HepG2 (cell line): ENCODE measurements around the gene GNA14. TPM values are rescaled to one million over a fixed set of nuclear protein-coding genes. Genes with fewer than 3 reads are reported as not detected.

ENCODE experiments used
- ATAC-seq: fragments of 200-7000 bp; cut with Tn5 transposase; 3 replicates; pipeline ENCODE4 v1.9.1; 2020; ENCODE audit warnings: mild to moderate bottlenecking, moderate library complexity
- BruUV-seq: library from RNA; stranded (reverse); fragments of 400-500 nt; replicated peaks from 2 replicates; lab custom pipeline; 2021; lab: Mats Ljungman, UMichigan
- CTCF ChIA-PET: fragments of 300-600 bp; formaldehyde crosslinking; extraction: SDS; loops from one replicate; lab custom pipeline; 2021; ENCODE audit warnings: low total read pairs, inconsistent platforms, low intra/inter-chr PET ratio; lab: Yijun Ruan, JAX
- POLR2A ChIA-PET: fragments of 350-600 bp; sonication (Branson Sonifier 250); formaldehyde crosslinking; loops from one replicate; lab custom pipeline; 2020; ENCODE audit warnings: antibody characterized with exemption, inconsistent platforms; lab: Yijun Ruan, JAX
- DNase-seq: peaks from one replicate; pipeline ENCODE4 v3.0.0-alpha.2; 2015; ENCODE audit warnings: low spot score
- FAIRE-seq: peaks from 3 replicates; lab custom pipeline; 2011; peaks lifted over from hg19 to GRCh38; lab: Jason Lieb, UNC
- H2AFZ ChIP-seq: one replicate; pipeline ENCODE4 v1.6.1; 2011; ENCODE audit warnings: low read length, inconsistent platforms
- H3K27ac ChIP-seq: fragments of 300-600 bp; 3 replicates; pipeline ENCODE4 v1.8.0; 2011; ENCODE audit warnings: mixed run types, mild to moderate bottlenecking, mixed read lengths, low read length, inconsistent platforms; ENCODE audit not compliant: insufficient read depth; ENCODE audit errors: extremely low read length
- H3K27me3 ChIP-seq, 2 experiments: fragments of 200-600 bp in 1 of 2; 2 replicates in 1 of 2; 3 replicates in 1 of 2; pipeline versions ENCODE4 v1.6.0 to v1.8.0; 2011; ENCODE audit warnings: low read length in 2 of 2, mild to moderate bottlenecking in 2 of 2, moderate library complexity in 2 of 2, inconsistent platforms in 1 of 2; ENCODE audit not compliant: insufficient read depth in 2 of 2, control insufficient read depth in 1 of 2
- H3K36me3 ChIP-seq, 2 experiments: fragments of 200-600 bp in 1 of 2; replicated peaks in 1 of 2; 2 replicates in 1 of 2; 3 replicates in 1 of 2; pipeline versions ENCODE4 v1.5.1 to v1.8.0; 2011; ENCODE audit warnings: low read length in 2 of 2, inconsistent platforms in 1 of 2; ENCODE audit not compliant: insufficient read depth in 2 of 2, control insufficient read depth in 1 of 2
- H3K4me1 ChIP-seq: 2 replicates; pipeline ENCODE4 v1.5.1; 2012; ENCODE audit warnings: low read length, inconsistent platforms; ENCODE audit not compliant: insufficient read depth
- H3K4me2 ChIP-seq: 2 replicates; pipeline ENCODE4 v1.6.0; 2011; ENCODE audit warnings: low read depth, low read length, inconsistent platforms
- H3K4me3 ChIP-seq, 3 experiments: fragments of 200-600 bp in 1 of 3; sonication (generic), shearing (Covaris generic) in 1 of 3; replicated peaks in 1 of 3; 2 replicates each; pipeline ENCODE4 v1.5.1; 2011 to 2016; ENCODE audit warnings: low read length in 3 of 3, inconsistent platforms in 2 of 3, low read depth in 2 of 3, mild to moderate bottlenecking in 2 of 3, control low read depth in 1 of 3, mixed read lengths in 1 of 3; ENCODE audit not compliant: insufficient read depth in 1 of 3
- H3K79me2 ChIP-seq: one replicate; pipeline ENCODE4 v1.6.1; 2011; ENCODE audit warnings: low read length, inconsistent platforms; ENCODE audit not compliant: insufficient read depth
- H3K9ac ChIP-seq: 2 replicates; pipeline ENCODE4 v1.6.0; 2011; ENCODE audit warnings: mild to moderate bottlenecking, low read depth, low read length, inconsistent platforms; ENCODE audit not compliant: insufficient read depth
- H3K9me3 ChIP-seq: 2 replicates; pipeline ENCODE4 v1.5.1; 2012; ENCODE audit warnings: mild to moderate bottlenecking, low read length
- H4K20me1 ChIP-seq: 2 replicates; pipeline ENCODE4 v1.6.0; 2011; ENCODE audit warnings: inconsistent platforms, mild to moderate bottlenecking, low read length, moderate library complexity; ENCODE audit not compliant: insufficient read depth
- ADNP ChIP-seq: sonication (generic); formaldehyde crosslinking; IDR thresholded peaks from 2 replicates; pipeline ENCODE4 v1.4.0; 2020; ENCODE audit warnings: missing genetic modification reagents
- NR3C1 ChIP-seq: sonication (generic); formaldehyde crosslinking; IDR thresholded peaks from 2 replicates; pipeline ENCODE4 v1.4.0; 2020; ENCODE audit warnings: missing genetic modification reagents
- PAX8 ChIP-seq: sonication (generic); formaldehyde crosslinking; IDR thresholded peaks from 2 replicates; pipeline ENCODE4 v1.8.0; 2022; ENCODE audit warnings: mild to moderate bottlenecking, missing genetic modification reagents, borderline replicate concordance
- SRY ChIP-seq: sonication (generic); formaldehyde crosslinking; IDR thresholded peaks from 2 replicates; pipeline ENCODE4 v1.8.0; 2022; ENCODE audit warnings: mild to moderate bottlenecking, missing genetic modification reagents
- TRIM24 ChIP-seq: sonication (generic); formaldehyde crosslinking; IDR thresholded peaks from 2 replicates; pipeline ENCODE4 v1.8.0; 2022; ENCODE audit warnings: mild to moderate bottlenecking, missing genetic modification reagents
- ZFAT ChIP-seq: sonication (generic); formaldehyde crosslinking; conservative IDR thresholded peaks from 2 replicates; pipeline ENCODE4 v1.8.1; 2023; ENCODE audit warnings: missing genetic modification reagents, inconsistent platforms
- ZFP37 ChIP-seq: sonication (generic); formaldehyde crosslinking; IDR thresholded peaks from 2 replicates; pipeline ENCODE4 v1.4.0; 2020; ENCODE audit warnings: missing genetic modification reagents, borderline replicate concordance
- ZNF251 ChIP-seq: sonication (generic); formaldehyde crosslinking; IDR thresholded peaks from 2 replicates; pipeline ENCODE4 v1.9.0; 2021; ENCODE audit warnings: mild to moderate bottlenecking, missing genetic modification reagents
- ZNF547 ChIP-seq: sonication (generic); formaldehyde crosslinking; IDR thresholded peaks from 2 replicates; pipeline ENCODE4 v1.5.1; 2020; ENCODE audit warnings: mild to moderate bottlenecking, missing genetic modification reagents
- ZNF570 ChIP-seq: sonication (generic); formaldehyde crosslinking; IDR thresholded peaks from 2 replicates; pipeline ENCODE4 v1.4.0; 2020; ENCODE audit warnings: mild to moderate bottlenecking, missing genetic modification reagents, borderline replicate concordance
- WGBS: methylation state at CpG from one replicate; pipeline ENCODE4 v1.1.6; 2017; ENCODE audit warnings: low lambda C conversion rate; 5-methylcytosine and 5-hydroxymethylcytosine counted together
- in situ Hi-C: cut with HindIII; loops from 2 replicates; pipeline ENCODE4 v1.10.0; 2017; ENCODE audit warnings: low pct_unique_long_range_greater_than_20kb; ENCODE audit not compliant: extremely low pct_ligation_motif_present
- intact Hi-C: fragments of 100-400 bp; cut with micrococcal nuclease; formaldehyde crosslinking; loops from one replicate; pipeline ENCODE4 v1.10.0; 2022; ENCODE audit not compliant: unreplicated experiment
- polyA plus RNA-seq, 8 experiments: library from polyadenylated mRNA; depleted of rRNA in 3 of 8; stranded (reverse) in 7 of 8; unstranded in 1 of 8; fragments of >200 nt; fragmentation: Illumina TruSeq in 4 of 8; extraction: Trizol in 4 of 8; gene quantifications; 2 replicates each; pipeline versions ENCODE4 v1.2.1 to v1.2.3, GENCODE V29; 2011 to 2016; ENCODE audit warnings: low read depth in 4 of 8, missing spikeins in 1 of 8, mixed read lengths in 1 of 8; ENCODE audit not compliant: insufficient read depth in 1 of 8
- total RNA-seq, 5 experiments: library from RNA; depleted of rRNA; stranded (reverse); fragments of >200 nt; fragmentation: Illumina TruSeq; extraction: Trizol; gene quantifications; 2 replicates each; pipeline ENCODE4 v1.2.3, GENCODE V29; 2016; ENCODE audit warnings: low read depth in 1 of 5
- TF ChIP-seq, protein P1 (sequence below): IDR thresholded peaks from 2 replicates; pipeline ENCODE4 v1.6.1; 2012; ENCODE audit warnings: low read length, improper control_type of control experiment
- TF ChIP-seq, protein P2 (sequence below): sonication (generic); formaldehyde crosslinking; IDR thresholded peaks from 2 replicates; pipeline ENCODE4 v1.5.1; 2020; ENCODE audit warnings: mild to moderate bottlenecking, missing genetic modification reagents
- TF ChIP-seq, protein P3 (sequence below): sonication (generic); formaldehyde crosslinking; IDR thresholded peaks from 2 replicates; pipeline ENCODE4 v1.4.0; 2020; ENCODE audit warnings: missing genetic modification reagents, borderline replicate concordance

The GNA14 gene
- total and polyA plus RNA-seq, 2 of the 13 experiments (the other 11 are each of a cell fraction or from before 2014, with no cell fraction given): not detected

DNA sequence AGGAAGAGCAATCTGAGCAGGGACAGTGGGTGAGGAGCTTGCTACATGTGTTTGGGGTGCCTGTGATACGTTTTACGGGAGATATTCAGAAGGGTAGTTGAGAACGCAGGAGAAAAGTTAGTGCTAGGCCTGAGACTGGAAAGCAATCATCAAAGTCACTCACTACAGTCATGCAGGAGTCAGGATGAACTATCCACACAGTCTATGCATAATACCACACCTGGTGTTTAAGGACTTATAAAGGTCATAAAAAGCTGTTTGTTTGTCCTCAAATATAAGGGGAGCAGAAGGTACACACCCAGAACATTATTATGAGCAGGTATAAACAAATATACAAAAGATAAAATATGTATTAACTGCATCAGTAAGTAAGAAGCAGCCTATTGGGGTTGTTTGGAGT is 176.6 kb downstream of the GNA14 start:
- no TSS peak for BruUV-seq
- Histone ChIP-seq H3K79me2 (no peaks in the 10 kb centered on the region), H4K20me1 (no peaks in the 10 kb centered on the region), H3K36me3 (no peaks in the 10 kb centered on the region), H3K27me3 (no peaks in the 10 kb centered on the region), H3K27ac (no peak overlapping the region), H3K9ac (no peak overlapping the region), H2AFZ (no peak overlapping the region), H3K9me3 (no peaks in the 10 kb centered on the region), H3K4me1 (peaks cover 4% of the 10 kb centered on the region), H3K4me2 (no peak overlapping the region), H3K4me3 (no peak overlapping the region)
- ChIA-PET CTCF (no interaction called here), POLR2A (no interaction called here)
- FAIRE-seq (no peak), DNase-seq (no peak), ATAC-seq (no peak)
- in situ Hi-C loops: loop anchor here (25.0 kb wide), 1 partner anchor 641 kb away; no protein-coding TSS in a partner anchor
- 2% methylated on average over 3 of the region's 3 CpGs for WGBS
- intact Hi-C loops: no loop called here
- TF ChIP-seq, protein P1, sequence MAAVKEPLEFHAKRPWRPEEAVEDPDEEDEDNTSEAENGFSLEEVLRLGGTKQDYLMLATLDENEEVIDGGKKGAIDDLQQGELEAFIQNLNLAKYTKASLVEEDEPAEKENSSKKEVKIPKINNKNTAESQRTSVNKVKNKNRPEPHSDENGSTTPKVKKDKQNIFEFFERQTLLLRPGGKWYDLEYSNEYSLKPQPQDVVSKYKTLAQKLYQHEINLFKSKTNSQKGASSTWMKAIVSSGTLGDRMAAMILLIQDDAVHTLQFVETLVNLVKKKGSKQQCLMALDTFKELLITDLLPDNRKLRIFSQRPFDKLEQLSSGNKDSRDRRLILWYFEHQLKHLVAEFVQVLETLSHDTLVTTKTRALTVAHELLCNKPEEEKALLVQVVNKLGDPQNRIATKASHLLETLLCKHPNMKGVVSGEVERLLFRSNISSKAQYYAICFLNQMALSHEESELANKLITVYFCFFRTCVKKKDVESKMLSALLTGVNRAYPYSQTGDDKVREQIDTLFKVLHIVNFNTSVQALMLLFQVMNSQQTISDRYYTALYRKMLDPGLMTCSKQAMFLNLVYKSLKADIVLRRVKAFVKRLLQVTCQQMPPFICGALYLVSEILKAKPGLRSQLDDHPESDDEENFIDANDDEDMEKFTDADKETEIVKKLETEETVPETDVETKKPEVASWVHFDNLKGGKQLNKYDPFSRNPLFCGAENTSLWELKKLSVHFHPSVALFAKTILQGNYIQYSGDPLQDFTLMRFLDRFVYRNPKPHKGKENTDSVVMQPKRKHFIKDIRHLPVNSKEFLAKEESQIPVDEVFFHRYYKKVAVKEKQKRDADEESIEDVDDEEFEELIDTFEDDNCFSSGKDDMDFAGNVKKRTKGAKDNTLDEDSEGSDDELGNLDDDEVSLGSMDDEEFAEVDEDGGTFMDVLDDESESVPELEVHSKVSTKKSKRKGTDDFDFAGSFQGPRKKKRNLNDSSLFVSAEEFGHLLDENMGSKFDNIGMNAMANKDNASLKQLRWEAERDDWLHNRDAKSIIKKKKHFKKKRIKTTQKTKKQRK: no peak
- TF ChIP-seq TRIM24 (CRISPR knock-in tag) (no peak), ZFP37 (CRISPR knock-in tag) (no peak), ADNP (CRISPR knock-in tag) (no peak), ZNF547 (CRISPR knock-in tag) (no peak), PAX8 (CRISPR knock-in tag) (no peak), ZNF251 (no peak), ZNF570 (CRISPR knock-in tag) (no peak), NR3C1 (CRISPR knock-in tag) (no peak), ZFAT (CRISPR knock-in tag) (no peak), SRY (CRISPR knock-in tag) (no peak)
- TF ChIP-seq, protein P2, sequence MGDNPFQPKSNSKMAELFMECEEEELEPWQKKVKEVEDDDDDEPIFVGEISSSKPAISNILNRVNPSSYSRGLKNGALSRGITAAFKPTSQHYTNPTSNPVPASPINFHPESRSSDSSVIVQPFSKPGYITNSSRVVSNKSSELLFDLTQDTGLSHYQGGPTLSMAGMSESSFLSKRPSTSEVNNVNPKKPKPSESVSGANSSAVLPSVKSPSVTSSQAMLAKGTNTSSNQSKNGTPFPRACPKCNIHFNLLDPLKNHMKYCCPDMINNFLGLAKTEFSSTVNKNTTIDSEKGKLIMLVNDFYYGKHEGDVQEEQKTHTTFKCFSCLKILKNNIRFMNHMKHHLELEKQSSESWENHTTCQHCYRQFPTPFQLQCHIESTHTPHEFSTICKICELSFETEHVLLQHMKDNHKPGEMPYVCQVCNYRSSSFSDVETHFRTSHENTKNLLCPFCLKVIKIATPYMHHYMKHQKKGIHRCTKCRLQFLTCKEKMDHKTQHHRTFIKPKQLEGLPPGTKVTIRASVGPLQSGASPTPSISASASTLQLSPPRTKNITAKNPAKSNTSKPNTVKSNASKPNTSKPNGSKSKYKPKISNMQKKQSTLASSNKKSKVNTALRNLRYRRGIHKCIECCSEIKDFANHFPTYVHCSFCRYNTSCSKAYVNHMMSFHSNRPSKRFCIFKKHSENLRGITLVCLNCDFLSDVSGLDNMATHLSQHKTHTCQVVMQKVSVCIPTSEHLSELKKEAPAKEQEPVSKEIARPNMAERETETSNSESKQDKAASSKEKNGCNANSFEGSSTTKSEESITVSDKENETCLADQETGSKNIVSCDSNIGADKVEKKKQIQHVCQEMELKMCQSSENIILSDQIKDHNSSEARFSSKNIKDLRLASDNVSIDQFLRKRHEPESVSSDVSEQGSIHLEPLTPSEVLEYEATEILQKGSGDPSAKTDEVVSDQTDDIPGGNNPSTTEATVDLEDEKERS: no peak
- TF ChIP-seq, protein P3, sequence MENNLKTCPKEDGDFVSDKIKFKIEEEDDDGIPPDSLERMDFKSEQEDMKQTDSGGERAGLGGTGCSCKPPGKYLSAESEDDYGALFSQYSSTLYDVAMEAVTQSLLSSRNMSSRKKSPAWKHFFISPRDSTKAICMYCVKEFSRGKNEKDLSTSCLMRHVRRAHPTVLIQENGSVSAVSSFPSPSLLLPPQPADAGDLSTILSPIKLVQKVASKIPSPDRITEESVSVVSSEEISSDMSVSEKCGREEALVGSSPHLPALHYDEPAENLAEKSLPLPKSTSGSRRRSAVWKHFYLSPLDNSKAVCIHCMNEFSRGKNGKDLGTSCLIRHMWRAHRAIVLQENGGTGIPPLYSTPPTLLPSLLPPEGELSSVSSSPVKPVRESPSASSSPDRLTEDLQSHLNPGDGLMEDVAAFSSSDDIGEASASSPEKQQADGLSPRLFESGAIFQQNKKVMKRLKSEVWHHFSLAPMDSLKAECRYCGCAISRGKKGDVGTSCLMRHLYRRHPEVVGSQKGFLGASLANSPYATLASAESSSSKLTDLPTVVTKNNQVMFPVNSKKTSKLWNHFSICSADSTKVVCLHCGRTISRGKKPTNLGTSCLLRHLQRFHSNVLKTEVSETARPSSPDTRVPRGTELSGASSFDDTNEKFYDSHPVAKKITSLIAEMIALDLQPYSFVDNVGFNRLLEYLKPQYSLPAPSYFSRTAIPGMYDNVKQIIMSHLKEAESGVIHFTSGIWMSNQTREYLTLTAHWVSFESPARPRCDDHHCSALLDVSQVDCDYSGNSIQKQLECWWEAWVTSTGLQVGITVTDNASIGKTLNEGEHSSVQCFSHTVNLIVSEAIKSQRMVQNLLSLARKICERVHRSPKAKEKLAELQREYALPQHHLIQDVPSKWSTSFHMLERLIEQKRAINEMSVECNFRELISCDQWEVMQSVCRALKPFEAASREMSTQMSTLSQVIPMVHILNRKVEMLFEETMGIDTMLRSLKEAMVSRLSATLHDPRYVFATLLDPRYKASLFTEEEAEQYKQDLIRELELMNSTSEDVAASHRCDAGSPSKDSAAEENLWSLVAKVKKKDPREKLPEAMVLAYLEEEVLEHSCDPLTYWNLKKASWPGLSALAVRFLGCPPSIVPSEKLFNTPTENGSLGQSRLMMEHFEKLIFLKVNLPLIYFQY: no peak
